Measurements from ENCODE around the gene DNAL1.

- no peak for TF ChIP-seq POLR2A (IDR thresholded peaks at IDR 0.05)
- TF ChIP-seq CTCF (IDR thresholded peaks at IDR 0.05): no peak
These were observed 25.3 kb upstream of the DNAL1 start for GRCh38 chr14:73619524-73619923.
